ENCODE measurements around the gene KCNG2. TPM values are rescaled to one million over a fixed set of nuclear protein-coding genes. Genes with fewer than 3 reads are reported as not detected.

KCNG2 gene
- total and polyA plus RNA-seq, 2 of the 8 experiments (the other 6 are each of a cell fraction or from before 2014, with no cell fraction given) = 0.19 to 0.74 TPM

- TF ChIP-seq RXRA (IDR thresholded peaks at IDR 0.05; ENCODE audit: insufficient read depth, low read depth, low read length) = no peak
These were observed 143.9 kb downstream of the KCNG2 start (continued) for GRCh38 chr18:79941473-79942119.

Data from H1 (cell line).